ENCODE results near the gene LSAMP.

The LSAMP gene

GRCh38 chr3:116429479-116430269 is 15.6 kb downstream of the LSAMP start:
- no peak for DNase-seq (ENCODE audit: low spot score)

- no peak for DNase-seq (ENCODE audit: low spot score)
Measured at GRCh38 chr3:116426036-116426435, 19.3 kb downstream of the LSAMP start.

- no peak for DNase-seq (ENCODE audit: low spot score)
Measured at GRCh38 chr3:116425126-116425525, 20.2 kb downstream of the LSAMP start.

GRCh38 chr3:116423945-116424344 is 21.3 kb downstream of the LSAMP start:
- DNase-seq (ENCODE audit: low spot score): no peak

GRCh38 chr3:116423374-116423773 is 21.9 kb downstream of the LSAMP start:
- DNase-seq (ENCODE audit: low spot score): no peak

- DNase-seq (ENCODE audit: low spot score): no peak
Measured at GRCh38 chr3:116417151-116417550, 28.1 kb downstream of the LSAMP start.

GRCh38 chr3:116413319-116413718 is 32.0 kb downstream of the LSAMP start:
- no peak for DNase-seq (ENCODE audit: low spot score)

- no peak for DNase-seq (ENCODE audit: low spot score)
Measured at GRCh38 chr3:116408473-116408872, 36.8 kb downstream of the LSAMP start.

GRCh38 chr3:116405231-116405630 is 40.1 kb downstream of the LSAMP start:
- DNase-seq (ENCODE audit: low spot score): no peak

GRCh38 chr3:116399701-116400226 is 45.5 kb downstream of the LSAMP start:
- DNase-seq (ENCODE audit: low spot score): no peak

GRCh38 chr3:116394365-116394764 is 50.9 kb downstream of the LSAMP start:
- no peak for DNase-seq (ENCODE audit: low spot score)

GRCh38 chr3:116393199-116393598 is 52.1 kb downstream of the LSAMP start:
- DNase-seq (ENCODE audit: low spot score): no peak

GRCh38 chr3:116392291-116392690 is 53.0 kb downstream of the LSAMP start:
- no peak for DNase-seq (ENCODE audit: low spot score)

GRCh38 chr3:116391296-116392201 is 53.7 kb downstream of the LSAMP start:
- DNase-seq (ENCODE audit: low spot score): no peak

GRCh38 chr3:116390318-116390717 is 55.0 kb downstream of the LSAMP start:
- no peak for DNase-seq (ENCODE audit: low spot score)

GRCh38 chr3:116388867-116389385 is 56.4 kb downstream of the LSAMP start:
- DNase-seq (ENCODE audit: low spot score): no peak

- DNase-seq (ENCODE audit: low spot score): no peak
Measured at GRCh38 chr3:116386168-116386567, 59.1 kb downstream of the LSAMP start.

GRCh38 chr3:116384717-116385116 is 60.6 kb downstream of the LSAMP start:
- DNase-seq (ENCODE audit: low spot score): no peak

GRCh38 chr3:116378077-116378476 is 67.2 kb downstream of the LSAMP start:
- DNase-seq (ENCODE audit: low spot score): no peak

- DNase-seq (ENCODE audit: low spot score): no peak
Measured at GRCh38 chr3:116374901-116375300, 70.4 kb downstream of the LSAMP start.

GRCh38 chr3:116367761-116368395 is 77.4 kb downstream of the LSAMP start:
- no peak for DNase-seq (ENCODE audit: low spot score)

- no peak for DNase-seq (ENCODE audit: low spot score)
Measured at GRCh38 chr3:116356056-116356455, 89.2 kb downstream of the LSAMP start.

Measured in left forelimb (tissue), 1 donor.